ENCODE data around the gene FAM169A. TPM values are rescaled to one million over a fixed set of nuclear protein-coding genes. Genes with fewer than 3 reads are reported as not detected.

Gene FAM169A
- total RNA-seq, 1 experiment from 2014 or later = 13.5 TPM

DNA sequence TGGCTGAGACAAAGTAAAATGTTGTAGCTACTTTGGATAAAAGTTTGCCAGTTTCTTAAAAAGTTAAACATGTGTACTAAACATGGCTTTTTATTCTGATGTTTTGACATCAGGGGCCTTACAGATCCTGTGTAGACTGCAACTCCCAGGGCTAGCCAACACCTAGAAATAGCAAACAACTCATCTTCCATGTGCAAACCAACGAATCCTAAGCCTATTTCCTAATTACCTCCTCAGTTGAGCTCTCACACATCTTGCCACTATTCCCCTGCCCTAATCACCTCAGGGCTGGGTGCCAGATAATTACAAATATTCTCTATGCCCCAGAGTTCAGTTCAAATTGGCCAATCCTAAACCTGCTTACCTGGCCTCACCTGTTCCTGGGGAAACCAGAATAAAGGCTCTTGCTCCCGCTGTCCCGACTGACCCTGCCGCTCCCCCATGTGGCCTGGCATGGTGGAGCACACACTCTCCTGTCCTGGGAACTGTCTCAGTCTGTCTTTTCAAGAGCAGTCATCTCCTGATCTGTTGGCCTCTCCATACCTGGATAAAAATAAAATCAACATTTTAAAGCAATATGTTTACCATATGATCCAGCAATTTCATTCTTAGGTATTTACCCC, 37.1 kb upstream of the FAM169A start:
- intact Hi-C loops (cut with micrococcal nuclease) = loop anchor here (1.0 kb wide), 2 partner anchors 137 to 230 kb away; no protein-coding TSS in a partner anchor
- no peak overlapping the region for H3K4me3 Mint-ChIP-seq (ENCODE audit: unreplicated experiment)
- CTCF ChIA-PET = interaction anchor here (0.7 to 2.1 kb wide), 15 partner anchors 9 to 258 kb away, joined by 3 to 14 read pairs (median 5); partner anchors contain the start of genes GFM2 and NSA2
- TF ChIP-seq, protein P1, sequence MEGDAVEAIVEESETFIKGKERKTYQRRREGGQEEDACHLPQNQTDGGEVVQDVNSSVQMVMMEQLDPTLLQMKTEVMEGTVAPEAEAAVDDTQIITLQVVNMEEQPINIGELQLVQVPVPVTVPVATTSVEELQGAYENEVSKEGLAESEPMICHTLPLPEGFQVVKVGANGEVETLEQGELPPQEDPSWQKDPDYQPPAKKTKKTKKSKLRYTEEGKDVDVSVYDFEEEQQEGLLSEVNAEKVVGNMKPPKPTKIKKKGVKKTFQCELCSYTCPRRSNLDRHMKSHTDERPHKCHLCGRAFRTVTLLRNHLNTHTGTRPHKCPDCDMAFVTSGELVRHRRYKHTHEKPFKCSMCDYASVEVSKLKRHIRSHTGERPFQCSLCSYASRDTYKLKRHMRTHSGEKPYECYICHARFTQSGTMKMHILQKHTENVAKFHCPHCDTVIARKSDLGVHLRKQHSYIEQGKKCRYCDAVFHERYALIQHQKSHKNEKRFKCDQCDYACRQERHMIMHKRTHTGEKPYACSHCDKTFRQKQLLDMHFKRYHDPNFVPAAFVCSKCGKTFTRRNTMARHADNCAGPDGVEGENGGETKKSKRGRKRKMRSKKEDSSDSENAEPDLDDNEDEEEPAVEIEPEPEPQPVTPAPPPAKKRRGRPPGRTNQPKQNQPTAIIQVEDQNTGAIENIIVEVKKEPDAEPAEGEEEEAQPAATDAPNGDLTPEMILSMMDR (IDR thresholded peaks at IDR 0.05; ENCODE audit: unreplicated experiment) = peak; percentile 64
- BruUV-seq (replicated peaks) = no TSS peak
- DNase-seq (ENCODE audit: unreplicated experiment) = peak; percentile 83
- H3K27me3 Mint-ChIP-seq (ENCODE audit: insufficient read depth, unreplicated experiment) = no peaks in the 10 kb centered on the region
- POLR2A ChIA-PET = interaction anchor here (0.8 to 3.4 kb wide), 3 partner anchors 92 to 142 kb away, joined by 3 to 18 read pairs (median 5); partner anchors contain the start of genes GFM2 and NSA2
- no peaks in the 10 kb centered on the region for H3K9me3 Mint-ChIP-seq (ENCODE audit: unreplicated experiment)
- H3K4me1 Mint-ChIP-seq (ENCODE audit: insufficient read depth, unreplicated experiment) = no peaks in the 10 kb centered on the region
- H3K36me3 Mint-ChIP-seq (ENCODE audit: insufficient read depth, unreplicated experiment) = peaks cover 4% of the 10 kb centered on the region
- no peak overlapping the region for H3K27ac Mint-ChIP-seq (ENCODE audit: low read depth, unreplicated experiment)

DNA sequence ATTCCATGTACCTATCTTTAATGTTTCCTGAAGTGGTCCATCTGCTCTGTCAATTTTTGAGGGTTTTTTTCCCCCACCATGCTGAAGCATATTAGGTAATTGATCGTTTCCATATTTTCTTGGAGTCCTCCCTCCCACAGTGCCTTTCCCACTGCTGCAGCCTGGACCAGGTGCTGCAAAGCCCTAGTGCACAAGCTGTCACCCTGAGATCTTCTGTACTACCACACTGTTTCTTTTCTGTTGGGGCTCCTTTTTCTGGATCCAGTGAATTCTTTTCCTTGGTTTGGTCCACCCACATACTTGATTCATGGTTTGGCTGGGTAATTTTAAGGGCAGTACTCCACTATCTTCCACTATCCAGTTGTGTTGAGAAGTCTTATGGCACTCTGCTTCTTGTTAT, 30.9 kb upstream of the FAM169A start:
- Mint-ChIP-seq H3K27me3 (ENCODE audit: insufficient read depth, unreplicated experiment) (no peaks in the 10 kb centered on the region), H3K36me3 (ENCODE audit: insufficient read depth, unreplicated experiment) (peaks cover 5% of the 10 kb centered on the region), H3K4me1 (ENCODE audit: insufficient read depth, unreplicated experiment) (peaks cover 10% of the 10 kb centered on the region), H3K4me3 (ENCODE audit: unreplicated experiment) (no peak overlapping the region), H3K9me3 (ENCODE audit: unreplicated experiment) (peaks cover 12% of the 10 kb centered on the region), H3K27ac (ENCODE audit: low read depth, unreplicated experiment) (no peak overlapping the region)
- intact Hi-C loops (cut with micrococcal nuclease) = no loop called here
- TF ChIP-seq, protein P1 (IDR thresholded peaks at IDR 0.05; ENCODE audit: unreplicated experiment) = no peak
- POLR2A ChIA-PET = interaction anchor here (0.6 kb wide), 1 partner anchor 726 kb away, joined by 5 read pairs; no protein-coding TSS in a partner anchor
- CTCF ChIA-PET = interaction anchor here (0.9 kb wide), 1 partner anchor 135 kb away, joined by 3 read pairs; no protein-coding TSS in a partner anchor
- BruUV-seq (replicated peaks) = no TSS peak
- DNase-seq (ENCODE audit: unreplicated experiment) = no peak

DNA sequence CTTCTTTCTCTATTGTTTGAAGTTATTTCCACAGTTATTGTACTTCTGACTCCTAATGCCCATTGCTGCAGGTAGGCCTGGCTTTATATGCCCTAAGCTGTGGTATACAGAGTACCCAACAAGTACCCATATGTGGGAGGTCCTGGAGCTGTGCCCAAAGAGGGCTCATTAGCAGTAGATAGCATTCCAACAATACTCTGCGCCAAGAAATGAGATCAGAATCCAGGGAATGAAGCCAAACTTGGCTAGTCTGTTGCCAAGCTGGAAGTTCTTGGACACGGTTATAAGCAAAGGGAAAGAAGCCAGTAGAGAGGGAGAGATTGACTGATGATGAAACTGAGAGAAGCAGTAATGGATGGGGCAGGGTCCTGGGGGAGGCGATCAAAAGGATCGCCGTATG, 29.7 kb upstream of the FAM169A start:
- ChIA-PET POLR2A (interaction anchor here (0.8 to 2.1 kb wide), 6 partner anchors 28 to 1078 kb away, joined by 3 to 16 read pairs (median 5); partner anchors contain the start of genes FAM169A, GFM2 and NSA2), CTCF (interaction anchor here (1.1 to 1.3 kb wide), 3 partner anchors 156 to 371 kb away, joined by 3 read pairs; no protein-coding TSS in a partner anchor)
- no TSS peak for BruUV-seq (replicated peaks)
- Mint-ChIP-seq H3K9me3 (ENCODE audit: unreplicated experiment) (peaks cover 12% of the 10 kb centered on the region), H3K4me1 (ENCODE audit: insufficient read depth, unreplicated experiment) (peaks cover 10% of the 10 kb centered on the region), H3K27me3 (ENCODE audit: insufficient read depth, unreplicated experiment) (no peaks in the 10 kb centered on the region), H3K36me3 (ENCODE audit: insufficient read depth, unreplicated experiment) (peaks cover 5% of the 10 kb centered on the region), H3K27ac (ENCODE audit: low read depth, unreplicated experiment) (no peak overlapping the region), H3K4me3 (ENCODE audit: unreplicated experiment) (no peak overlapping the region)
- peak; percentile 96 for DNase-seq (ENCODE audit: unreplicated experiment)
- TF ChIP-seq, protein P1 (IDR thresholded peaks at IDR 0.05; ENCODE audit: unreplicated experiment) = no peak
- intact Hi-C loops (cut with micrococcal nuclease) = no loop called here

DNA sequence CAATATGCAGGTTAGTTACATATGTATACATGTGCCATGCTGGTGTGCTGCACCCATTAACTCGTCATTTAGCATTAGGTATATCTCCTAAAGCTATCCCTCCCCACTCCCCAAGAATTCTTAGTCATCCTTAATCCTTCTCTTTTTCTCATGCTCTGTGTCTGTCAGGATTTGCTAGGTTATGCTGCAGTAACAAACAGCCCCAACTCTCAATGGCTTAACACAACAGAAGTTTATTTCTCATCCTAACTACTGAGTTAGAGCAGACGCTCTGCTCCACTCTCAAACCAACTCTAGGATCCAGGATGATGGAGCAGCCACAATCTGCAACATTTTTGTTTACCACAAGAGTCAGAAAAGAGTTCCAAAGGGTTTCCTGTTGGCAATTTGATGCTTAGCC, 28.2 kb upstream of the FAM169A start:
- Mint-ChIP-seq H3K4me3 (ENCODE audit: unreplicated experiment) (no peak overlapping the region), H3K27ac (ENCODE audit: low read depth, unreplicated experiment) (no peak overlapping the region), H3K36me3 (ENCODE audit: insufficient read depth, unreplicated experiment) (peaks cover 5% of the 10 kb centered on the region), H3K9me3 (ENCODE audit: unreplicated experiment) (peaks cover 12% of the 10 kb centered on the region), H3K4me1 (ENCODE audit: insufficient read depth, unreplicated experiment) (peaks cover 10% of the 10 kb centered on the region), H3K27me3 (ENCODE audit: insufficient read depth, unreplicated experiment) (no peaks in the 10 kb centered on the region)
- intact Hi-C loops (cut with micrococcal nuclease) = no loop called here
- ChIA-PET POLR2A (interaction anchor here (0.7 kb wide), 1 partner anchor 1164 kb away, joined by 3 read pairs; no protein-coding TSS in a partner anchor), CTCF (interaction anchor here (0.6 to 0.7 kb wide), 2 partner anchors 155 to 956 kb away, joined by 3 read pairs; no protein-coding TSS in a partner anchor)
- no TSS peak for BruUV-seq (replicated peaks)
- no peak for DNase-seq (ENCODE audit: unreplicated experiment)
- TF ChIP-seq, protein P1 (IDR thresholded peaks at IDR 0.05; ENCODE audit: unreplicated experiment) = no peak
